B cell (primary cell): ENCODE results near the gene FAF1. TPM values are rescaled to one million over a fixed set of nuclear protein-coding genes. Genes with fewer than 3 reads are reported as not detected.

Source experiments
- ATAC-seq: fragments of 200-7000 bp; cut with Tn5 transposase; one replicate; pipeline ENCODE4 v1.10.0; 2021; ENCODE audit warnings: low read depth, mild to moderate bottlenecking, moderate number of reproducible peaks, moderate library complexity
- CTCF ChIA-PET: fragments of 350-600 bp; sonication (Branson Sonifier 250); formaldehyde crosslinking; loops from one replicate; lab custom pipeline; 2021; ENCODE audit warnings: antibody characterized with exemption, inconsistent platforms; lab: Charles Lee
- POLR2A ChIA-PET: fragments of 350-600 bp; sonication (Branson Sonifier 250); formaldehyde crosslinking; loops from one replicate; lab custom pipeline; 2021; ENCODE audit warnings: antibody characterized with exemption; lab: Charles Lee
- DNase-seq: peaks from one replicate; pipeline ENCODE4 v3.0.0; 2013
- H2AFZ ChIP-seq: 2 replicates; pipeline ENCODE4 v1.6.1; 2012; ENCODE audit warnings: mild to moderate bottlenecking, low read depth, low read length; ENCODE audit not compliant: insufficient read depth, poor library complexity, severe bottlenecking
- H3K27ac ChIP-seq, 2 donors: 1 replicate in 1 of 2; 2 replicates in 1 of 2; pipeline ENCODE4 v1.5.1; 2012 to 2013; ENCODE audit warnings: low read length in 2 of 2, mild to moderate bottlenecking in 2 of 2, moderate library complexity in 1 of 2
- H3K27me3 ChIP-seq, 4 experiments: fragments of 200-600 bp in 1 of 4; sonication (generic) in 1 of 4; replicated peaks in 1 of 4; 1 replicate in 2 of 4; 2 replicates in 2 of 4; pipeline versions ENCODE4 v1.6.1 to v1.7.0; 2013 to 2016; ENCODE audit warnings: low read length in 3 of 4, mild to moderate bottlenecking in 2 of 4, mixed read lengths in 1 of 4, moderate library complexity in 1 of 4; ENCODE audit not compliant: insufficient read depth in 4 of 4, control insufficient read depth in 3 of 4; ENCODE audit errors: control extremely low read depth in 1 of 4
- H3K36me3 ChIP-seq, 2 experiments: replicated peaks in 1 of 2; 1 replicate in 1 of 2; 2 replicates in 1 of 2; pipeline versions ENCODE4 v1.6.1 to v1.7.1; 2013; ENCODE audit warnings: low read length in 1 of 2; ENCODE audit not compliant: insufficient read depth in 2 of 2, control insufficient read depth in 1 of 2; ENCODE audit errors: control extremely low read depth in 1 of 2, extremely low read depth in 1 of 2
- H3K4me1 ChIP-seq, 2 donors: fragments of 200-600 bp in 1 of 2; sonication (generic) in 1 of 2; 1 replicate in 1 of 2; 2 replicates in 1 of 2; pipeline versions ENCODE4 v1.5.1 to v1.6.1; 2013 to 2017; ENCODE audit warnings: low read length in 2 of 2; ENCODE audit not compliant: control insufficient read depth in 2 of 2, insufficient read depth in 2 of 2
- H3K4me2 ChIP-seq: replicated peaks from 2 replicates; pipeline ENCODE3; 2012; ENCODE audit warnings: mild to moderate bottlenecking, low read depth, low read length; ENCODE audit not compliant: poor library complexity, severe bottlenecking
- H3K4me3 ChIP-seq, 5 experiments: fragments of 200-600 bp in 1 of 5; sonication (generic) in 1 of 5; 1 replicate in 3 of 5; 2 replicates in 2 of 5; pipeline versions ENCODE4 v1.5.1 to v1.7.0; 2011 to 2016; ENCODE audit warnings: low read length in 4 of 5, mild to moderate bottlenecking in 4 of 5, low read depth in 2 of 5, control low read depth in 1 of 5, moderate library complexity in 1 of 5; ENCODE audit not compliant: insufficient read depth in 1 of 5; ENCODE audit errors: control extremely low read depth in 1 of 5, extremely low read depth in 1 of 5
- H3K79me2 ChIP-seq: fragments of 200-600 bp; sonication (generic); one replicate; pipeline ENCODE4 v1.6.0; 2016; ENCODE audit warnings: low read length; ENCODE audit not compliant: control insufficient read depth, insufficient read depth
- H3K9ac ChIP-seq: fragments of 200-600 bp; sonication (generic); 2 replicates; pipeline ENCODE4 v1.6.1; 2017; ENCODE audit warnings: mild to moderate bottlenecking, low read length, moderate library complexity
- H3K9me3 ChIP-seq, 3 donors: one replicate each; pipeline versions ENCODE4 v1.6.1 to v1.7.1; 2013; ENCODE audit warnings: low read length in 2 of 3; ENCODE audit not compliant: control insufficient read depth in 2 of 3, insufficient read depth in 1 of 3; ENCODE audit errors: control extremely low read depth in 1 of 3
- H4K20me1 ChIP-seq: 2 replicates; pipeline ENCODE4 v1.6.0; 2012; ENCODE audit warnings: mild to moderate bottlenecking, low read length; ENCODE audit not compliant: insufficient read depth, control insufficient read depth, poor library complexity, severe bottlenecking
- H3K27ac Mint-ChIP-seq: one replicate; pipeline ENCODE4 v1.8.0; 2021; ENCODE audit warnings: mixed read lengths
- H3K27me3 Mint-ChIP-seq: one replicate; pipeline ENCODE4 v1.8.0; 2021; ENCODE audit warnings: mixed read lengths
- H3K4me1 Mint-ChIP-seq: one replicate; pipeline ENCODE4 v1.8.0; 2021; ENCODE audit warnings: mixed read lengths
- H3K4me3 Mint-ChIP-seq: one replicate; pipeline ENCODE4 v1.8.0; 2021; ENCODE audit warnings: mixed read lengths
- H3K9me3 Mint-ChIP-seq: one replicate; pipeline ENCODE4 v1.8.0; 2022; ENCODE audit warnings: mixed read lengths; ENCODE audit not compliant: insufficient read depth
- EZH2 ChIP-seq: IDR thresholded peaks from 2 replicates; pipeline ENCODE4 v1.6.1; 2012; ENCODE audit warnings: borderline replicate concordance, low read depth, mild to moderate bottlenecking, moderate library complexity, low read length; ENCODE audit not compliant: insufficient read depth, poor library complexity, severe bottlenecking
- WGBS: methylation state at CpG from one replicate; pipeline ENCODE4 v1.1.5; 2013; ENCODE audit warnings: missing lambda C conversion rate; ENCODE audit not compliant: insufficient coverage; 5-methylcytosine and 5-hydroxymethylcytosine counted together
- intact Hi-C: fragments of 100-400 bp; cut with micrococcal nuclease; formaldehyde crosslinking; loops from one replicate; pipeline ENCODE4 v1.10.0; 2022
- polyA plus RNA-seq: library from polyadenylated mRNA; depleted of rRNA; stranded (reverse); fragments of >200 nt; gene quantifications from 2 replicates; pipeline ENCODE4 v1.2.3, GENCODE V29; 2012
- total RNA-seq, 2 donors: library from RNA; stranded (reverse); fragments of 120-200 nt in 1 of 2; gene quantifications; 1 replicate in 1 of 2; 2 replicates in 1 of 2; pipeline versions ENCODE4 v1.2.3 to v1.2.4, GENCODE V29; 2013 to 2022
- TF ChIP-seq, protein P1 (sequence below): fragments of 200-600 bp; IDR thresholded peaks from one replicate; pipeline ENCODE4 v1.8.0; 2022; ENCODE audit warnings: antibody characterized with exemption, mild to moderate bottlenecking

Gene FAF1
- total and polyA plus RNA-seq, 2 donors (not counting 1 experiment from before 2014, with no cell fraction given), result 10.1 to 58.4 TPM

DNA sequence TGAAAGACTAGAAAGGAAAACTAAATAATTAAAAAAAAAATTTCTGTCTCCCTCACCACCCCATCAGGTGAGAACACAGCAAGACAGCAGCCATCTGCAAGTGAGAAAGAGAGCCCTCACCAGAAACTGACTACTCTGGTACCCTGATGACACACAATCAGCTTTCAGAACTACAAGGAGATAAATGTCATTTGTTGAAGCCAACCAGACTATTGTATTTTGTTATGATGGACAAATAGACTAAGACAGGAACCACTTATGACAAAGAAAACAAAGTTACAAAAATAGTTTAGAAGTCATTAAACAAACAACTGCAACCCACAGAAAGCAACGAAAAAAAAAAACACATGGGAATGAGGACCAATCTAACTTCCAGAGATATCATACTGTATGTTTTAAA lies 98.3 kb downstream of the FAF1 start:
- WGBS, result no CpG with 5 or more reads among the region's 1 CpG
- H3K4me2 ChIP-seq, result no peak overlapping the region
- POLR2A ChIA-PET, result no interaction called here
- no peak overlapping the region for H2AFZ ChIP-seq
- DNase-seq, result no peak
- no peaks in the 10 kb centered on the region for H3K27me3 ChIP-seq
- H3K27ac Mint-ChIP-seq, result no peak overlapping the region
- CTCF ChIA-PET, result interaction anchor here (1.1 to 1.2 kb wide), 2 partner anchors 10 to 328 kb away, joined by 3 to 4 read pairs; no protein-coding TSS in a partner anchor
- H3K4me3 ChIP-seq, result no peak overlapping the region
- H3K79me2 ChIP-seq, result peaks cover 57% of the 10 kb centered on the region
- no peaks in the 10 kb centered on the region for H3K27me3 Mint-ChIP-seq
- no peak overlapping the region for H3K4me3 Mint-ChIP-seq
- H3K4me1 Mint-ChIP-seq, result peaks cover 17% of the 10 kb centered on the region
- H3K9ac ChIP-seq, result no peak overlapping the region
- H3K4me1 ChIP-seq, result no peaks in the 10 kb centered on the region
- H3K9me3 Mint-ChIP-seq, result peaks cover 10% of the 10 kb centered on the region
- no peaks in the 10 kb centered on the region for H3K36me3 ChIP-seq
- no peak overlapping the region for H3K27ac ChIP-seq
- no peaks in the 10 kb centered on the region for H4K20me1 ChIP-seq
- TF ChIP-seq, protein P1, sequence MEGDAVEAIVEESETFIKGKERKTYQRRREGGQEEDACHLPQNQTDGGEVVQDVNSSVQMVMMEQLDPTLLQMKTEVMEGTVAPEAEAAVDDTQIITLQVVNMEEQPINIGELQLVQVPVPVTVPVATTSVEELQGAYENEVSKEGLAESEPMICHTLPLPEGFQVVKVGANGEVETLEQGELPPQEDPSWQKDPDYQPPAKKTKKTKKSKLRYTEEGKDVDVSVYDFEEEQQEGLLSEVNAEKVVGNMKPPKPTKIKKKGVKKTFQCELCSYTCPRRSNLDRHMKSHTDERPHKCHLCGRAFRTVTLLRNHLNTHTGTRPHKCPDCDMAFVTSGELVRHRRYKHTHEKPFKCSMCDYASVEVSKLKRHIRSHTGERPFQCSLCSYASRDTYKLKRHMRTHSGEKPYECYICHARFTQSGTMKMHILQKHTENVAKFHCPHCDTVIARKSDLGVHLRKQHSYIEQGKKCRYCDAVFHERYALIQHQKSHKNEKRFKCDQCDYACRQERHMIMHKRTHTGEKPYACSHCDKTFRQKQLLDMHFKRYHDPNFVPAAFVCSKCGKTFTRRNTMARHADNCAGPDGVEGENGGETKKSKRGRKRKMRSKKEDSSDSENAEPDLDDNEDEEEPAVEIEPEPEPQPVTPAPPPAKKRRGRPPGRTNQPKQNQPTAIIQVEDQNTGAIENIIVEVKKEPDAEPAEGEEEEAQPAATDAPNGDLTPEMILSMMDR, result no peak
- TF ChIP-seq EZH2, result no peak
- H3K9me3 ChIP-seq, result peaks cover 0 to 20% (median 6%) of the 10 kb centered on the region in 3 donors
- no peak for ATAC-seq
- intact Hi-C loops, result no loop called here

DNA sequence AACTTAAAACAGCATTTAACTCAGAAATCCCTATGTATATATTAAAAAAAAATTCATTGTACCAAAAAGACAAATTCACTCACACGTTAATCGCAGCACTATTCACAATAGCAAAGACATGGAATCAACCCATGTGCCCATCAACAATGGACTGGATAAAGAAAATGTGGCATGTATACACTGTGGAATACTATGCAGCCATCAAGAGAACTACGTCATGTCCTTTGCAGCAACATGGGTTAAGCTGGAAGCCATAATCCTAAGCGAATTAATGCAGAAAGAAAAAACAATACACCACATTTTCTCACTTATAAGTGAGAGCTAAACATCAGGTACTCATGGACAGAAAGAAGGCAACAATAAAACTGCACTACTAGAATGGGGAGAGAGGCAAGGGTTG lies 99.4 kb downstream of the FAF1 start:
- Mint-ChIP-seq H3K4me1 (peaks cover 11% of the 10 kb centered on the region), H3K27me3 (no peaks in the 10 kb centered on the region), H3K9me3 (peaks cover 10% of the 10 kb centered on the region), H3K27ac (no peak overlapping the region), H3K4me3 (no peak overlapping the region)
- Histone ChIP-seq H3K4me1 (no peaks in the 10 kb centered on the region), H3K79me2 (peaks cover 47% of the 10 kb centered on the region), H3K4me3 (no peak overlapping the region), H3K27me3 (no peaks in the 10 kb centered on the region), H3K4me2 (no peak overlapping the region), H3K36me3 (peaks cover 0 to 2% of the 10 kb centered on the region in 2 experiments), H3K9me3 (peaks cover 0 to 20% (median 3%) of the 10 kb centered on the region in 3 donors), H4K20me1 (no peaks in the 10 kb centered on the region), H3K9ac (no peak overlapping the region), H3K27ac (no peak overlapping the region), H2AFZ (no peak overlapping the region)
- ChIA-PET POLR2A (no interaction called here), CTCF (no interaction called here)
- TF ChIP-seq, protein P1, result no peak
- TF ChIP-seq EZH2, result no peak
- no CpG with 5 or more reads among the region's 4 CpGs for WGBS
- intact Hi-C loops, result no loop called here
- no peak for DNase-seq
- ATAC-seq, result no peak
